Upper lobe of left lung (tissue), 4 donors: ENCODE measurements around the gene APEX2.
"Not testable (repeated sequence)": the region's sequence is repeated elsewhere in the genome, so short reads cannot be mapped to it uniquely, and the experiment has no call there.

Experiments used
- EP300 ChIP-seq, 4 donors: sonication (generic); formaldehyde crosslinking; IDR thresholded peaks; one replicate each; pipeline ENCODE4 v1.5.1; 2017; ENCODE audit warnings: antibody characterized with exemption in 4 of 4, control low read depth in 2 of 4
- POLR2A ChIP-seq, 4 donors: fragments of 450-650 bp; IDR thresholded peaks; one replicate each; pipeline ENCODE4 v1.5.1; 2016 to 2017; ENCODE audit warnings: antibody characterized with exemption in 4 of 4, mild to moderate bottlenecking in 2 of 4
- POLR2AphosphoS5 ChIP-seq, 2 donors: sonication (generic); formaldehyde crosslinking; IDR thresholded peaks; one replicate each; pipeline ENCODE4 v1.5.1; 2017; ENCODE audit warnings: antibody characterized with exemption in 2 of 2
- TF ChIP-seq, protein P1 (sequence below), 6 experiments: fragments of 450-650 bp in 4 of 6; fragments of 200-600 bp in 2 of 6; sonication (generic) in 2 of 6; IDR thresholded peaks; one replicate each; pipeline ENCODE4 v1.5.1; 2016 to 2019; ENCODE audit warnings: antibody characterized with exemption in 6 of 6

DNA sequence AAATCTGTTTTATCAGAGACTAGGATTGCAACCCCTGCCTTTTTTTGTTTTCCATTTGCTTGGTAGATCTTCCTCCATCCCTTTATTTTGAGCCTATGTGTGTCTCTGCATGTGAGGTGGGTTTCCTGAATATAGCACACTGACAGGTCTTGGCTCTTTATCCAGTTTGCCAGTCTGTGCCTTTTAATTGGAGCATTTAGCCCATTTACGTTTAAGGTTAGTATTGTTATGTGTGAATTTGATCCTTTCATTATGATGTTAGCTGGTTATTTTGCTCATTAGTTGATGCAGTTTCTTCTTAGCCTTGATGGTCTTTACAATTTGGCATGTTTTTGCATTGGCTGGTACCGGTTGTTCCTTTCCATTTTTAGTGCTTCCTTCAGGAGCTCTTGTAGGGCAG, 50.4 kb downstream of the APEX2 start:
- TF ChIP-seq, protein P1, sequence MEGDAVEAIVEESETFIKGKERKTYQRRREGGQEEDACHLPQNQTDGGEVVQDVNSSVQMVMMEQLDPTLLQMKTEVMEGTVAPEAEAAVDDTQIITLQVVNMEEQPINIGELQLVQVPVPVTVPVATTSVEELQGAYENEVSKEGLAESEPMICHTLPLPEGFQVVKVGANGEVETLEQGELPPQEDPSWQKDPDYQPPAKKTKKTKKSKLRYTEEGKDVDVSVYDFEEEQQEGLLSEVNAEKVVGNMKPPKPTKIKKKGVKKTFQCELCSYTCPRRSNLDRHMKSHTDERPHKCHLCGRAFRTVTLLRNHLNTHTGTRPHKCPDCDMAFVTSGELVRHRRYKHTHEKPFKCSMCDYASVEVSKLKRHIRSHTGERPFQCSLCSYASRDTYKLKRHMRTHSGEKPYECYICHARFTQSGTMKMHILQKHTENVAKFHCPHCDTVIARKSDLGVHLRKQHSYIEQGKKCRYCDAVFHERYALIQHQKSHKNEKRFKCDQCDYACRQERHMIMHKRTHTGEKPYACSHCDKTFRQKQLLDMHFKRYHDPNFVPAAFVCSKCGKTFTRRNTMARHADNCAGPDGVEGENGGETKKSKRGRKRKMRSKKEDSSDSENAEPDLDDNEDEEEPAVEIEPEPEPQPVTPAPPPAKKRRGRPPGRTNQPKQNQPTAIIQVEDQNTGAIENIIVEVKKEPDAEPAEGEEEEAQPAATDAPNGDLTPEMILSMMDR (IDR thresholded peaks at IDR 0.05) = not testable (repeated sequence)
- not testable (repeated sequence) for TF ChIP-seq POLR2AphosphoS5, POLR2A, EP300 (IDR thresholded peaks at IDR 0.05)
